OCI-LY1 (cell line): ENCODE results near the gene CELF4.

Experiments used
- EZH2 ChIP-seq: fragments of 200-600 bp; sonication (generic), shearing (Covaris generic); IDR thresholded peaks from 2 replicates; pipeline ENCODE4 v1.8.0; 2017; ENCODE audit warnings: borderline replicate concordance, mixed run types, mild to moderate bottlenecking, antibody characterized with exemption, low read length, moderate library complexity, mixed read lengths
- TF ChIP-seq, protein P1 (sequence below): fragments of 200-600 bp; sonication (generic), shearing (Covaris generic); IDR thresholded peaks from 2 replicates; pipeline ENCODE4 v1.5.1; 2017; ENCODE audit warnings: mild to moderate bottlenecking, antibody characterized with exemption, low read length, moderate library complexity, mixed read lengths

DNA sequence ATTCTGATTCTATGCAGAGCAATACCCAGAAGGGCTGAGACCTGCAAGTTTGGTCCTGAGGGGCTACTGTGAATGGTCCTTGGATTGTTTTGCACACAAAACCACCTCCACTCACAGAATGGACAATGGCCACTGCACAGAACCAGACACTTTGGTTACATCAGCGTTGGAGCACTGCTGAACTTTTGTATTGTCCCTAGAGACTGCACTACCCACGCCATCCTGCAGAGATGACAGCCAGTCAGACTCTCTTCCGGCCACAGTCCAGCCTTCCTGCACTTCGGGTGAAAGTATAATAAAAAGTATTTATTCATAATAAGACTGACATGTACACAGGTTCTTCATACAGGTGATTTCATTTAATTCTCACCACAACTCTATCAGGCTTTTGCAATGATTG lies 35.7 kb downstream of the CELF4 start:
- TF ChIP-seq, protein P1, sequence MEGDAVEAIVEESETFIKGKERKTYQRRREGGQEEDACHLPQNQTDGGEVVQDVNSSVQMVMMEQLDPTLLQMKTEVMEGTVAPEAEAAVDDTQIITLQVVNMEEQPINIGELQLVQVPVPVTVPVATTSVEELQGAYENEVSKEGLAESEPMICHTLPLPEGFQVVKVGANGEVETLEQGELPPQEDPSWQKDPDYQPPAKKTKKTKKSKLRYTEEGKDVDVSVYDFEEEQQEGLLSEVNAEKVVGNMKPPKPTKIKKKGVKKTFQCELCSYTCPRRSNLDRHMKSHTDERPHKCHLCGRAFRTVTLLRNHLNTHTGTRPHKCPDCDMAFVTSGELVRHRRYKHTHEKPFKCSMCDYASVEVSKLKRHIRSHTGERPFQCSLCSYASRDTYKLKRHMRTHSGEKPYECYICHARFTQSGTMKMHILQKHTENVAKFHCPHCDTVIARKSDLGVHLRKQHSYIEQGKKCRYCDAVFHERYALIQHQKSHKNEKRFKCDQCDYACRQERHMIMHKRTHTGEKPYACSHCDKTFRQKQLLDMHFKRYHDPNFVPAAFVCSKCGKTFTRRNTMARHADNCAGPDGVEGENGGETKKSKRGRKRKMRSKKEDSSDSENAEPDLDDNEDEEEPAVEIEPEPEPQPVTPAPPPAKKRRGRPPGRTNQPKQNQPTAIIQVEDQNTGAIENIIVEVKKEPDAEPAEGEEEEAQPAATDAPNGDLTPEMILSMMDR = no peak
- TF ChIP-seq EZH2 = no peak
